GM19463 (cell line): ENCODE measurements around the gene RHBDF1.

Experiments
- ATAC-seq: cut with Tn5 transposase; IDR thresholded peaks from one replicate; pipeline ENCODE4 v1.9.1; 2021; ENCODE audit warnings: mild to moderate bottlenecking, moderate library complexity; ENCODE audit not compliant: unreplicated experiment

The RHBDF1 gene

GRCh38 chr16:92431-93339 lies 20.3 kb upstream of the RHBDF1 start:
- no peak for ATAC-seq

- no peak for ATAC-seq
Observed at GRCh38 chr16:91484-91883, 19.1 kb upstream of the RHBDF1 start.

GRCh38 chr16:89391-90302 lies 17.2 kb upstream of the RHBDF1 start:
- no peak for ATAC-seq

- no peak for ATAC-seq
Observed at GRCh38 chr16:88613-89012, 16.2 kb upstream of the RHBDF1 start.

GRCh38 chr16:86483-86952 lies 14.1 kb upstream of the RHBDF1 start:
- no peak for ATAC-seq

GRCh38 chr16:85865-86264 lies 13.4 kb upstream of the RHBDF1 start:
- no peak for ATAC-seq

GRCh38 chr16:85407-85782 lies 13.0 kb upstream of the RHBDF1 start:
- ATAC-seq: no peak

- peak; percentile 75 for ATAC-seq
Observed at GRCh38 chr16:84718-85406, 12.4 kb upstream of the RHBDF1 start.

GRCh38 chr16:83781-84615 lies 11.6 kb upstream of the RHBDF1 start:
- ATAC-seq: no peak

GRCh38 chr16:83060-83603 lies 10.7 kb upstream of the RHBDF1 start:
- ATAC-seq: no peak

- no peak for ATAC-seq
Observed at GRCh38 chr16:79151-80054, 7.0 kb upstream of the RHBDF1 start.

- ATAC-seq: peak; percentile 28
Observed at GRCh38 chr16:78444-79150, 6.2 kb upstream of the RHBDF1 start.

GRCh38 chr16:77807-78443 lies 5.5 kb upstream of the RHBDF1 start, which contains the start of gene MPG:
Gene MPG (plus strand): TSS chr16:78225. CDS start chr16:78310, 85 bp downstream.
- ATAC-seq: peak; percentile 82

- peak; percentile 21 for ATAC-seq
Observed at GRCh38 chr16:77273-77806, 4.9 kb upstream of the RHBDF1 start.

- no peak for ATAC-seq
Observed at GRCh38 chr16:76535-77272, 4.3 kb upstream of the RHBDF1 start.

- ATAC-seq: no peak
Observed at GRCh38 chr16:75580-76501, 3.4 kb upstream of the RHBDF1 start.
